ENCODE results near the gene WWOX. TPM values are rescaled to one million over a fixed set of nuclear protein-coding genes. Genes with fewer than 3 reads are reported as not detected.

Gene WWOX
- total and polyA plus RNA-seq, 2 of the 4 experiments (the other 2 are of a cell fraction), result 2.7 to 5.4 TPM

DNA sequence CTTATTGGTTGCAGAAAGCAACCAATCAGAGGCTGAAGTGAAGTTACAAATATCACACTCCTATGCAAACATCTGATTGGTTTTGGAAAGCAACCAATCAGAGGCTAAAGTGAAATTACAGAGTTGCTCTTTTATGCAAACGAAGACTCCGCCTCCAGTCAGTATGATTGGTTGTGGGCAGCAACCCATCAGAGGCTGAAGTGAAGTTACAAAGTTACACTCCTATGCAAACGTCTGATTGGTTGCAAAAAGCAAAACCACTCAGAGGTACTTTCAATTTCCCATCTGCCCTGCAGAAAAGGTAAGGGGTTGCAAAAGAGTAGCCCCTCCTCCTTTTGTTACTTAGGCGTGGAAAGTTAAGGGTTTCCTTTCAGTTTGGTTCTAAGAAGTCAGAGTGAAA, 803.8 kb downstream of the WWOX start:
- Histone ChIP-seq H3K56ac (ENCODE audit: extremely low read depth, insufficient read depth, low read length) (no peak overlapping the region), H2BK15ac (ENCODE audit: low read depth, low read length) (no peak overlapping the region), H2BK120ac (ENCODE audit: low read depth, low read length) (no peak overlapping the region), H4K5ac (ENCODE audit: low read depth, low read length) (no peak overlapping the region), H4K8ac (ENCODE audit: low read depth in 2 of 2, low read length in 2 of 2) (no peak overlapping the region), H3K4ac (ENCODE audit: low read depth, low read length) (no peak overlapping the region), H4K91ac (ENCODE audit: insufficient read depth, low read depth, low read length) (no peak overlapping the region), H2AFZ (replicated peaks; ENCODE audit: low read length, poor library complexity) (no peak overlapping the region), H2AK5ac (ENCODE audit: low read depth, low read length) (no peak overlapping the region), H2BK20ac (ENCODE audit: low read depth, low read length) (no peak overlapping the region), H3K27me3 (ENCODE audit: control insufficient read depth, insufficient read depth, low read length) (no peaks in the 10 kb centered on the region), H3K4me3 (ENCODE audit: insufficient read depth, low read depth, low read length) (no peak overlapping the region), H3K9me3 (ENCODE audit: control insufficient read depth, insufficient read depth, low read length) (peaks cover 29% of the 10 kb centered on the region), H2AK9ac (replicated peaks; ENCODE audit: low read depth, low read length, poor library complexity) (no peak overlapping the region), H3K27ac (ENCODE audit: insufficient read depth, low read length) (no peak overlapping the region), H3K4me1 (ENCODE audit: control insufficient read depth, insufficient read depth, low read length) (no peaks in the 10 kb centered on the region), H3K36me3 (ENCODE audit: control insufficient read depth, insufficient read depth, low read length) (no peaks in the 10 kb centered on the region), H3K4me2 (ENCODE audit: low read depth, low read length) (no peak overlapping the region), H3K79me1 (ENCODE audit: low read depth in 1 of 2, low read length in 2 of 2) (no peaks in the 10 kb centered on the region), H3K14ac (replicated peaks; ENCODE audit: low read depth, low read length) (no peak overlapping the region), H4K20me1 (ENCODE audit: insufficient read depth, low read length) (no peaks in the 10 kb centered on the region), H2BK5ac (ENCODE audit: low read depth, low read length, poor library complexity, severe bottlenecking) (no peak overlapping the region), H3K18ac (ENCODE audit: low read depth, low read length) (no peak overlapping the region), H3K9ac (ENCODE audit: low read depth, low read length) (no peak overlapping the region), H3K9me1 (ENCODE audit: insufficient read depth, low read length) (no peaks in the 10 kb centered on the region), H3K23ac (ENCODE audit: low read depth, low read length) (no peak overlapping the region)
- CTCF ChIA-PET, result no interaction called here
- in situ Hi-C loops (cut with MboI; ENCODE audit: low sequenced_read_pairs), result no loop called here
- intact Hi-C loops (cut with micrococcal nuclease), result no loop called here
- no TSS peak for BruUV-seq (replicated peaks)
- POLR2A ChIA-PET (ENCODE audit: unreplicated experiment), result no interaction called here
- DNase-seq (no peak), ATAC-seq (ENCODE audit: low read depth) (no peak)
- TF ChIP-seq FOS (IDR thresholded peaks at IDR 0.05; ENCODE audit: low read depth, low read length), result no peak
- no peak for TF ChIP-seq BHLHE40 (IDR thresholded peaks at IDR 0.05; ENCODE audit: low read depth, low read length)
- no peak for TF ChIP-seq CHD1 (IDR thresholded peaks at IDR 0.05; ENCODE audit: low read depth, low read length)
- TF ChIP-seq RAD21 (IDR thresholded peaks at IDR 0.05; ENCODE audit: low read length), result no peak
- dilution Hi-C loops (cut with HindIII; ENCODE audit: low sequenced_read_pairs, unreplicated experiment), result no loop called here
- WGBS, 2 experiments (ENCODE audit: extremely low coverage in 2 of 2, insufficient read length in 1 of 2), result no CpG with 5 or more reads among the region's 4 CpGs
